Right kidney (tissue), 1 donor: ENCODE data around the gene TUFM.
"Not testable (repeated sequence)": the region's sequence is repeated elsewhere in the genome, so short reads cannot be mapped to it uniquely, and the experiment has no call there.

Experiments used
- DNase-seq: peaks from one replicate; pipeline ENCODE4 v3.0.0-alpha.2; 2016

The TUFM gene

GRCh38 chr16:28807445-28808120 lies 38.6 kb downstream of the TUFM start:
- not testable (repeated sequence) for DNase-seq

DNA sequence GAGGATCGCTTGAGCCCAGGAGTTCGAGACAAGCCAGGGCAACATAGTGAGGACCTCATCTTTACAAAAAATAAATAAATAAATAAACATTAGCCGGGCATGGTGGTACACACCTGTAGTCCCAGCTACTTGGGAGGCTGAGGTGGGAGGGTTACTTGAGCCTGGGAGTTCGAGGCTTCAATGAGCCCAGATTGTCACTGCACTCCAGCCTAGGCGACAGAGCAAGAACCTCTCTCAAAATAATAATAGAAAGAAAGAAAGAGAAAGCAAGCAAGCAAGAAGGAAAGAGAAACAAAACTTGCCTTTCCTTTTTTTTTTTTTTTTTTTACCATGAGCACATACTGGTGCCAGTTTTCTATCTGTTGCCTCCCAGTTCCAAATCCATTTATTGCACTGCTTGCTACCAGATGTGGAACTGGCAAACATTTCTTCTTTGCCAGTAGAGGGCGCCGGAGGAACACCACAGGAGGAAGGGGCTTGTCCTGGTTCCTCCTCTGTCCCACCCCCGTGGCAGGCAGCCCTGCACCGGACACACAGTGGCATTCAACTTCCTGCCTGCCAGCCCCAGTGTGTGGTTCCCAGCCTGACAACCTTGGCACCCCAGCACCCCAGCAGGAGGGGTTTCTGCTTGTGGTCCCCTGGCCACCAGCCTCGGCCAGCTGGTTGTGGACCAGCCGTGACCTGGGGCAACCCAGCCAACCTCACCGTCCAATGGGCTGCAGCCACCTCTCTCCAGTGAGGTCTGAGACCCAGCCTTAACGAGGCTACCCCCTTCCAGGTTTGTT lies 43.7 kb downstream of the TUFM start:
- not testable (repeated sequence) for DNase-seq
